ENCODE data around the gene PIAS3.
"Not testable (repeated sequence)": the region's sequence is repeated elsewhere in the genome, so short reads cannot be mapped to it uniquely, and the experiment has no call there.

DNA sequence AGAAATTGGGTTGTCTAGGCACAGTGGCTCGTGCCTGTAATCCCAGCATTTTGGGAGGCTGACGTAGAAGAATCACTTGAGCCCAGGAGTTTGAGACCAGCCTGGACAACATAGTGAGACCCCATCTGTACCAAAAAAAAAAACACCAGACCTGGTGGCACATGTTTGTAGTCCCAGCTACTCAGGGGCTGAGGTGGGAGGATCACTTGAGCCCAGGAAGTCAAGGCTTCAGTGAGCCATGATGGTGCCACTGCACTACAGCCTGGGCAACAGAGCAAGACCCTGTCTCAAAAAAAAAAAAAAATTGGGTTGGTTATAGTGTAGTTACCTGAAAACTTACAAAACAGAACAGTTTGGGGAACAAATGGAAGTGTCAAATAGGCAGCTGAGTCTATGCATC, 28.1 kb downstream of the PIAS3 start:
- TF ChIP-seq, protein P1, sequence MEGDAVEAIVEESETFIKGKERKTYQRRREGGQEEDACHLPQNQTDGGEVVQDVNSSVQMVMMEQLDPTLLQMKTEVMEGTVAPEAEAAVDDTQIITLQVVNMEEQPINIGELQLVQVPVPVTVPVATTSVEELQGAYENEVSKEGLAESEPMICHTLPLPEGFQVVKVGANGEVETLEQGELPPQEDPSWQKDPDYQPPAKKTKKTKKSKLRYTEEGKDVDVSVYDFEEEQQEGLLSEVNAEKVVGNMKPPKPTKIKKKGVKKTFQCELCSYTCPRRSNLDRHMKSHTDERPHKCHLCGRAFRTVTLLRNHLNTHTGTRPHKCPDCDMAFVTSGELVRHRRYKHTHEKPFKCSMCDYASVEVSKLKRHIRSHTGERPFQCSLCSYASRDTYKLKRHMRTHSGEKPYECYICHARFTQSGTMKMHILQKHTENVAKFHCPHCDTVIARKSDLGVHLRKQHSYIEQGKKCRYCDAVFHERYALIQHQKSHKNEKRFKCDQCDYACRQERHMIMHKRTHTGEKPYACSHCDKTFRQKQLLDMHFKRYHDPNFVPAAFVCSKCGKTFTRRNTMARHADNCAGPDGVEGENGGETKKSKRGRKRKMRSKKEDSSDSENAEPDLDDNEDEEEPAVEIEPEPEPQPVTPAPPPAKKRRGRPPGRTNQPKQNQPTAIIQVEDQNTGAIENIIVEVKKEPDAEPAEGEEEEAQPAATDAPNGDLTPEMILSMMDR (IDR thresholded peaks at IDR 0.05) = not testable (repeated sequence)
- TF ChIP-seq POLR2A (IDR thresholded peaks at IDR 0.05) = not testable (repeated sequence)
